Liver (tissue), 3 donors: Measurements from ENCODE around the gene CEACAM7.

Source experiments
- CTCF ChIP-seq: fragments of 150-350 bp; IDR thresholded peaks from 2 replicates; pipeline ENCODE4 v1.5.1; 2017; ENCODE audit warnings: improper control_type of control experiment, low read depth, low read length; ENCODE audit not compliant: missing input control
- GABPA ChIP-seq, 2 donors: IDR thresholded peaks in 1 of 2; conservative IDR thresholded peaks in 1 of 2; 2 replicates each; pipeline ENCODE4 v1.6.1; 2016; ENCODE audit warnings: antibody characterized with exemption in 2 of 2, mild to moderate bottlenecking in 1 of 2, moderate library complexity in 1 of 2
- HNF4A ChIP-seq, 2 donors: conservative IDR thresholded peaks; 2 replicates each; pipeline ENCODE4 v1.6.1; 2016; ENCODE audit warnings: antibody characterized with exemption in 2 of 2, mild to moderate bottlenecking in 2 of 2
- MAX ChIP-seq: IDR thresholded peaks from 2 replicates; pipeline ENCODE4 v1.6.1; 2016; ENCODE audit warnings: antibody characterized with exemption
- TAF1 ChIP-seq: conservative IDR thresholded peaks from 2 replicates; pipeline ENCODE4 v1.6.1; 2016; ENCODE audit warnings: antibody characterized with exemption, mild to moderate bottlenecking
- ZBTB33 ChIP-seq: IDR thresholded peaks from 2 replicates; pipeline ENCODE4 v1.6.1; 2016; ENCODE audit warnings: antibody characterized with exemption
- donor health status: healthy.
- donor health status: healthy.

GRCh38 chr19:41707502-41707812, 19.4 kb upstream of the CEACAM7 start:
- TF ChIP-seq CTCF (no peak), GABPA (IDR thresholded peaks at IDR 0.05 in 1 of 2, conservative IDR thresholded peaks at IDR 0.05 in 1 of 2) (no peak), ZBTB33 (no peak), TAF1 (no peak), HNF4A (conservative IDR thresholded peaks at IDR 0.05) (no peak), MAX (no peak)
